WTC11 (cell line): ENCODE measurements around the gene MICAL3.

Source experiments
- RELA ChIP-seq: sonication (generic); formaldehyde crosslinking; IDR thresholded peaks from 2 replicates; pipeline ENCODE4 v1.8.1; 2022; ENCODE audit warnings: missing genetic modification reagents, mild to moderate bottlenecking, borderline replicate concordance
- TF ChIP-seq, protein P1 (sequence below): fragments of 250-450 bp; sonication (Bioruptor Pico); IDR thresholded peaks from 2 replicates; pipeline ENCODE4 v1.9.0; 2021; ENCODE audit warnings: mild to moderate bottlenecking, borderline replicate concordance
- TF ChIP-seq, protein P2 (sequence below): fragments of 200-600 bp; IDR thresholded peaks from 2 replicates; pipeline ENCODE4 v1.8.0; 2022; ENCODE audit warnings: antibody characterized with exemption

- TF ChIP-seq, protein P1, sequence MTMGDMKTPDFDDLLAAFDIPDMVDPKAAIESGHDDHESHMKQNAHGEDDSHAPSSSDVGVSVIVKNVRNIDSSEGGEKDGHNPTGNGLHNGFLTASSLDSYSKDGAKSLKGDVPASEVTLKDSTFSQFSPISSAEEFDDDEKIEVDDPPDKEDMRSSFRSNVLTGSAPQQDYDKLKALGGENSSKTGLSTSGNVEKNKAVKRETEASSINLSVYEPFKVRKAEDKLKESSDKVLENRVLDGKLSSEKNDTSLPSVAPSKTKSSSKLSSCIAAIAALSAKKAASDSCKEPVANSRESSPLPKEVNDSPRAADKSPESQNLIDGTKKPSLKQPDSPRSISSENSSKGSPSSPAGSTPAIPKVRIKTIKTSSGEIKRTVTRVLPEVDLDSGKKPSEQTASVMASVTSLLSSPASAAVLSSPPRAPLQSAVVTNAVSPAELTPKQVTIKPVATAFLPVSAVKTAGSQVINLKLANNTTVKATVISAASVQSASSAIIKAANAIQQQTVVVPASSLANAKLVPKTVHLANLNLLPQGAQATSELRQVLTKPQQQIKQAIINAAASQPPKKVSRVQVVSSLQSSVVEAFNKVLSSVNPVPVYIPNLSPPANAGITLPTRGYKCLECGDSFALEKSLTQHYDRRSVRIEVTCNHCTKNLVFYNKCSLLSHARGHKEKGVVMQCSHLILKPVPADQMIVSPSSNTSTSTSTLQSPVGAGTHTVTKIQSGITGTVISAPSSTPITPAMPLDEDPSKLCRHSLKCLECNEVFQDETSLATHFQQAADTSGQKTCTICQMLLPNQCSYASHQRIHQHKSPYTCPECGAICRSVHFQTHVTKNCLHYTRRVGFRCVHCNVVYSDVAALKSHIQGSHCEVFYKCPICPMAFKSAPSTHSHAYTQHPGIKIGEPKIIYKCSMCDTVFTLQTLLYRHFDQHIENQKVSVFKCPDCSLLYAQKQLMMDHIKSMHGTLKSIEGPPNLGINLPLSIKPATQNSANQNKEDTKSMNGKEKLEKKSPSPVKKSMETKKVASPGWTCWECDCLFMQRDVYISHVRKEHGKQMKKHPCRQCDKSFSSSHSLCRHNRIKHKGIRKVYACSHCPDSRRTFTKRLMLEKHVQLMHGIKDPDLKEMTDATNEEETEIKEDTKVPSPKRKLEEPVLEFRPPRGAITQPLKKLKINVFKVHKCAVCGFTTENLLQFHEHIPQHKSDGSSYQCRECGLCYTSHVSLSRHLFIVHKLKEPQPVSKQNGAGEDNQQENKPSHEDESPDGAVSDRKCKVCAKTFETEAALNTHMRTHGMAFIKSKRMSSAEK (CRISPR knock-in tag): no peak
- TF ChIP-seq RELA (CRISPR knock-in tag): no peak
- TF ChIP-seq, protein P2, sequence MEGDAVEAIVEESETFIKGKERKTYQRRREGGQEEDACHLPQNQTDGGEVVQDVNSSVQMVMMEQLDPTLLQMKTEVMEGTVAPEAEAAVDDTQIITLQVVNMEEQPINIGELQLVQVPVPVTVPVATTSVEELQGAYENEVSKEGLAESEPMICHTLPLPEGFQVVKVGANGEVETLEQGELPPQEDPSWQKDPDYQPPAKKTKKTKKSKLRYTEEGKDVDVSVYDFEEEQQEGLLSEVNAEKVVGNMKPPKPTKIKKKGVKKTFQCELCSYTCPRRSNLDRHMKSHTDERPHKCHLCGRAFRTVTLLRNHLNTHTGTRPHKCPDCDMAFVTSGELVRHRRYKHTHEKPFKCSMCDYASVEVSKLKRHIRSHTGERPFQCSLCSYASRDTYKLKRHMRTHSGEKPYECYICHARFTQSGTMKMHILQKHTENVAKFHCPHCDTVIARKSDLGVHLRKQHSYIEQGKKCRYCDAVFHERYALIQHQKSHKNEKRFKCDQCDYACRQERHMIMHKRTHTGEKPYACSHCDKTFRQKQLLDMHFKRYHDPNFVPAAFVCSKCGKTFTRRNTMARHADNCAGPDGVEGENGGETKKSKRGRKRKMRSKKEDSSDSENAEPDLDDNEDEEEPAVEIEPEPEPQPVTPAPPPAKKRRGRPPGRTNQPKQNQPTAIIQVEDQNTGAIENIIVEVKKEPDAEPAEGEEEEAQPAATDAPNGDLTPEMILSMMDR: no peak
Observed at GRCh38 chr22:17870407-17870806, 154.0 kb downstream of the MICAL3 start.
